ENCODE data around the gene STOM.

DNA sequence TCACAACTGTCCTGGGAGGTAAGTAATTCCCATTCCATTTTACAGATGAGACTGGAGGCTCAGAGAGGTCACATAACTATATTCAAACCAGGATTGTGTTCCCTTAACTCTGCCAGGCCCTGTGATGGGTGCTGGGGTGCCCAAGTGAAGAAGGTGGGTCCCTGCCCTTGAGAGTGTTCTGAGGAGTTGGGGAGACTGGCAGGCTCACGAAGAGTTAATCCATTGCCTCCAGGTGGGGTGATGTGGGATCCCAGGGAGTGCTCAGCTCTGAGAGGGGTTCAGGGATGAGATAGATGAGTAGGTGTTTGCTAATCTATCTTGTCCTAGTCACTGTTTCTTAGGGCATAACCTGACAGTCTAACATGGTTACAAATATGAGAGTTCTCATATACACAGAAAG, 65.3 kb downstream of the STOM start:
- TF ChIP-seq, protein P1, sequence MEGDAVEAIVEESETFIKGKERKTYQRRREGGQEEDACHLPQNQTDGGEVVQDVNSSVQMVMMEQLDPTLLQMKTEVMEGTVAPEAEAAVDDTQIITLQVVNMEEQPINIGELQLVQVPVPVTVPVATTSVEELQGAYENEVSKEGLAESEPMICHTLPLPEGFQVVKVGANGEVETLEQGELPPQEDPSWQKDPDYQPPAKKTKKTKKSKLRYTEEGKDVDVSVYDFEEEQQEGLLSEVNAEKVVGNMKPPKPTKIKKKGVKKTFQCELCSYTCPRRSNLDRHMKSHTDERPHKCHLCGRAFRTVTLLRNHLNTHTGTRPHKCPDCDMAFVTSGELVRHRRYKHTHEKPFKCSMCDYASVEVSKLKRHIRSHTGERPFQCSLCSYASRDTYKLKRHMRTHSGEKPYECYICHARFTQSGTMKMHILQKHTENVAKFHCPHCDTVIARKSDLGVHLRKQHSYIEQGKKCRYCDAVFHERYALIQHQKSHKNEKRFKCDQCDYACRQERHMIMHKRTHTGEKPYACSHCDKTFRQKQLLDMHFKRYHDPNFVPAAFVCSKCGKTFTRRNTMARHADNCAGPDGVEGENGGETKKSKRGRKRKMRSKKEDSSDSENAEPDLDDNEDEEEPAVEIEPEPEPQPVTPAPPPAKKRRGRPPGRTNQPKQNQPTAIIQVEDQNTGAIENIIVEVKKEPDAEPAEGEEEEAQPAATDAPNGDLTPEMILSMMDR (IDR thresholded peaks at IDR 0.05; ENCODE audit: low read depth, low read length), result no peak
- no peak for TF ChIP-seq MAX (IDR thresholded peaks at IDR 0.05; ENCODE audit: low read depth, low read length)
